Heart left ventricle (tissue), 16 donors: Measurements from ENCODE around the gene CCDC154. TPM values are rescaled to one million over a fixed set of nuclear protein-coding genes. Genes with fewer than 3 reads are reported as not detected.

ENCODE experiments used
- ATAC-seq, 4 donors: fragments of 200-7000 bp; cut with Tn5 transposase; one replicate each; pipeline ENCODE4 v1.9.1; 2020 to 2022; ENCODE audit warnings: moderate library complexity in 4 of 4, mild to moderate bottlenecking in 3 of 4, moderate number of reproducible peaks in 1 of 4
- DNase-seq, 5 donors: peaks; one replicate each; pipeline ENCODE4 v3.0.0-alpha.2; 2020
- H3K27ac ChIP-seq, 12 donors: fragments of 200-600 bp; sonication (generic) in 4 of 12; one replicate each; pipeline versions ENCODE4 v1.5.0 to v1.8.0; 2016 to 2022; ENCODE audit warnings: mild to moderate bottlenecking in 2 of 12
- H3K27me3 ChIP-seq, 9 donors: fragments of 200-600 bp; sonication (generic) in 2 of 9; one replicate each; pipeline versions ENCODE4 v1.5.1 to v1.8.0; 2016 to 2022; ENCODE audit warnings: mild to moderate bottlenecking in 3 of 9
- H3K36me3 ChIP-seq, 9 donors: fragments of 200-600 bp; sonication (generic) in 2 of 9; one replicate each; pipeline versions ENCODE4 v1.5.0 to v1.8.0; 2018 to 2022; ENCODE audit warnings: mild to moderate bottlenecking in 2 of 9
- H3K4me1 ChIP-seq, 12 donors: fragments of 200-600 bp; sonication (generic) in 4 of 12; one replicate each; pipeline versions ENCODE4 v1.5.0 to v1.8.0; 2016 to 2022; ENCODE audit warnings: mild to moderate bottlenecking in 3 of 12
- H3K4me3 ChIP-seq, 12 donors: fragments of 200-600 bp; sonication (generic) in 4 of 12; one replicate each; pipeline versions ENCODE4 v1.5.0 to v1.8.0; 2017 to 2022; ENCODE audit warnings: mild to moderate bottlenecking in 9 of 12, moderate library complexity in 4 of 12
- H3K9me3 ChIP-seq, 12 donors: fragments of 200-600 bp; sonication (generic) in 4 of 12; one replicate each; pipeline versions ENCODE4 v1.5.0 to v1.8.0; 2016 to 2022; ENCODE audit warnings: mild to moderate bottlenecking in 1 of 12
- POLR2A ChIP-seq, 2 donors: fragments of 450-650 bp; IDR thresholded peaks; one replicate each; pipeline ENCODE4 v1.6.1; 2017; ENCODE audit warnings: antibody characterized with exemption in 2 of 2, mild to moderate bottlenecking in 2 of 2, moderate library complexity in 2 of 2
- WGBS, 4 donors: extraction: QIAGEN DNeasy Blood & Tissue Kit in 2 of 4; methylation state at CpG; one replicate each; pipeline versions ENCODE4 v1.1.5 to v1.1.7; 2013 to 2018; 5-methylcytosine and 5-hydroxymethylcytosine counted together
- intact Hi-C, 10 donors: fragments of 100-400 bp; cut with DNase I; formaldehyde crosslinking; loops; one replicate each; pipeline versions ENCODE4 v1.11.1 to v1.14.2; 2022
- polyA plus RNA-seq, 2 donors: library from polyadenylated mRNA; stranded (reverse); fragments of 200-250 nt; gene quantifications; one replicate each; pipeline ENCODE4 v1.2.3, GENCODE V29; 2013
- total RNA-seq, 9 donors: library from RNA; depleted of rRNA in 2 of 9; stranded (reverse); fragments of >200 nt in 2 of 9; fragmentation: NEBNext Ultra II Directional in 3 of 9; extraction: Animal tissue kit (Norgen Biotek cat#: 25700) in 3 of 9; gene quantifications; one replicate each; pipeline versions ENCODE4 v1.1.0 to v1.2.4, GENCODE V29; 2016 to 2023
- TF ChIP-seq, protein P1 (sequence below), 12 donors: fragments of 200-600 bp; sonication (generic) in 4 of 12; IDR thresholded peaks; one replicate each; pipeline versions ENCODE4 v1.5.0 to v1.8.0; 2018 to 2022; ENCODE audit warnings: antibody characterized with exemption in 12 of 12, mild to moderate bottlenecking in 5 of 12
- donor health status: ischemic (EF 13 %, LVEDD 7.1; RV severe dilation, severe dysfunction).
- donor health status: healthy with polysubstance abuse.
- donor health status: DM: no; HTN: yes; CAD: no.
- donor health status: DM: no; HTN: no; CAD: no.
- donor health status: ischemic (EF 25% LVEDD 6.9; RV normal size, moderate dysfunction).
- donor health status: ischemic (EF 25% LVEDD 5.7; RV mildly dilated, moderate dysfunction).
- donor health status: healthy.
- donor health status: DM: yes; HTN: yes; CAD: no.
- donor health status: ischemic (EF 35%, LVEDD 5.7; RV mildly dilated, moderate dysfunction).
- donor health status: nonischemic (EF 11% LVEDD 7.7; RV severe dilation, severe dysfunction).
- donor health status: DM: yes; HTN: yes; CAD: no.
- donor health status: PGD.
- donor health status: ischemic (EF 29% LVEDD 5.4; RV normal size, mild dysfunction).
- donor health status: nonischemic (EF 23%, LVEDD 6.1; RV moderate dilation, normal function).

CCDC154 gene
- total and polyA plus RNA-seq, 11 donors = 0.14 to 1.5 (median 0.68) TPM; not detected in 2

DNA sequence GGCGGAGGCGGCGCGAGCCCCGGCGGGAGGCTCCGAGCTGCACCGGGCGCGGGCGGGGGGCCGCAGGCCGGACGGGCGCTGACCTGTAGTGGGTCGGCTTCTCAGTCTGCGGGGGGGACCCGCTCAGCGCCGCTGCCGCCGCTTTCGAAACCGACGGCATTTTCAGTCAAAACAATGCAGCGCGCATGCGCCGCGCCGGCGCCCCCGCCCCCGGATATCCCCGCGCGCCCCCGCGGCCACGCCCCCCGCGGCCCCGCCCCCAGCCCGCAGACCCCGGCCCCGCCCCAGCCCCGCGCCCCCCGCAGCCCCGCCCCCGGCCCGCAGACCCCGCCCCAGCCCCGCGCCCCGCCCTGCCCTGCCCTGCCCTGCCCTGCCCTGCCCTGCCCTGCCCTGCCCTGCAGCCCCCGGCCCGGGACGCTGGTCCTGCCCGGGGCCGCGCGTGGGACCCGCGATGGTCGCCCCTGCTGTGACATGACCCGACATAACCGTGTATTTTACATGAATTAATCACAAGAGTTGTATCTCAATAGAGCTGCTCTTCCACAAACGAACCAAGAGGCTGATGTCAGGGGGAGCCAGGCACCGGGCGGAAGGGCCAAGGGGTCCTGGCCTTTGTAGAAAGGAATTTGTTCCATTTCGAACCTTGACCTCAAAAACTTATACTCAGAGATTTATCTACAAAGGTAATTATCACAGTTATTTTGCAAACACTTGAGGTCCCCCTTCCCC lies 29.7 kb downstream of the CCDC154 start, which contains the start of gene UNKL:
TSS of gene UNKL (minus strand) at position 173 of the 729 bp plus-strand sequence. CDS start at position 160, 13 bp downstream.
- DNase-seq (peak; percentile 79 to 93 (median 83)), ATAC-seq (peak in 3 of 4 donors; percentile 48 to 58 (median 49))
- Histone ChIP-seq H3K27me3 (no peaks in the 10 kb centered on the region), H3K36me3 (peaks cover 0 to 31% (median 5%) of the 10 kb centered on the region in 9 donors), H3K4me1 (peaks cover 3 to 30% (median 17%) of the 10 kb centered on the region in 12 donors), H3K4me3 (peak within 1 kb of the TSS; percentile 74 to 98 (median 96)), H3K9me3 (no peaks in the 10 kb centered on the region), H3K27ac (peak within 1 kb of the TSS; percentile 47 to 90 (median 84))
- intact Hi-C loops = loop anchor here in 3 of 10 donors (5.0 to 10.0 kb wide), 2 partner anchors 107 to 110 kb away; partner anchors contain the start of gene UBE2I (in 3 of the 3)
- TF ChIP-seq, protein P1, sequence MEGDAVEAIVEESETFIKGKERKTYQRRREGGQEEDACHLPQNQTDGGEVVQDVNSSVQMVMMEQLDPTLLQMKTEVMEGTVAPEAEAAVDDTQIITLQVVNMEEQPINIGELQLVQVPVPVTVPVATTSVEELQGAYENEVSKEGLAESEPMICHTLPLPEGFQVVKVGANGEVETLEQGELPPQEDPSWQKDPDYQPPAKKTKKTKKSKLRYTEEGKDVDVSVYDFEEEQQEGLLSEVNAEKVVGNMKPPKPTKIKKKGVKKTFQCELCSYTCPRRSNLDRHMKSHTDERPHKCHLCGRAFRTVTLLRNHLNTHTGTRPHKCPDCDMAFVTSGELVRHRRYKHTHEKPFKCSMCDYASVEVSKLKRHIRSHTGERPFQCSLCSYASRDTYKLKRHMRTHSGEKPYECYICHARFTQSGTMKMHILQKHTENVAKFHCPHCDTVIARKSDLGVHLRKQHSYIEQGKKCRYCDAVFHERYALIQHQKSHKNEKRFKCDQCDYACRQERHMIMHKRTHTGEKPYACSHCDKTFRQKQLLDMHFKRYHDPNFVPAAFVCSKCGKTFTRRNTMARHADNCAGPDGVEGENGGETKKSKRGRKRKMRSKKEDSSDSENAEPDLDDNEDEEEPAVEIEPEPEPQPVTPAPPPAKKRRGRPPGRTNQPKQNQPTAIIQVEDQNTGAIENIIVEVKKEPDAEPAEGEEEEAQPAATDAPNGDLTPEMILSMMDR (IDR thresholded peaks at IDR 0.05) = no peak
- no peak for TF ChIP-seq POLR2A (IDR thresholded peaks at IDR 0.05)
- 2 to 19% (median 6%) methylated on average over 7 to 72 of the region's 72 CpGs for WGBS, 4 donors

DNA sequence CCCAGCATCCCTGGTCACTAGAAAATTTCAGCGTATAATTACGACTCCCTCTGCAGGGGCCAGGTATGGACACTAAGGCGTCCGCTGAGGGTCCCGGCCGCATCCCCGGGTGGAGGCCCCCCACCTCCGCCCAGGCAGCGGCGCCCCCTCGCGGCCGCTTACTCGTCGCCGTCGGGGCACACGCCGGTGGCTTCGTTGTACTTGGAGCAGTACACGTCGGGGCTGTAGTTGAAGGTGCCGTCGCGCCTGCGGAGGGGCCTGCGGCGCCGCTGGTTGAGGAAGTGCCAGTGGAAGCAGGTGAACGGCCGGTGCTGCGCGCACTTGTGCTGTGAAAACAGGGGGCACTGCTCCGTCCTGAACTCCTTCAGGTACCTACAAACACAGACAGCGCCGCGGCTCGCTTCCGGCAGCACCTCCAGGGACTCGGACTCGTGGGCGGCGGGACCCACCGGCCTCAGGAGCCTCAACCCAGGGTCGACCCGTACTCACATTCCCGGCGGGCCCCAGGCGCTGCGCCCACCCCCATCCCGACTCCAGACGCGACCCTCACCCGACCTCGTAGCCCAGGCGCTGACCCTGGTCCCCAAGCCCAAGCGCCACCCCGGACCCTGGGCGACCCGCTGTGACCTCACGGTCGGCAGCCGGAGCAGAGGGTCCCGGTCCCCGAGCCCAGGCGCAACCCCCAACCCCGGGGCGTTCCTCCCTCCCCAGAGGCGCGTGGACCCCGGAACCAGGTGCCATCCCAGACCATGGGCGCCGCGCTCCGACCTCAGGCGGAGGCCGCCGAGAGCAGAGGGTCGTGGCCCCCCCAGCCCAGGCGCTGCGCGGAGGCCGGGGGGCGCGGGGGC lies 30.4 kb downstream of the CCDC154 start:
- intact Hi-C loops = loop anchor here in 3 of 10 donors (5.0 to 10.0 kb wide), 2 partner anchors 107 to 109 kb away; partner anchors contain the start of gene UBE2I (in 3 of the 3)
- ATAC-seq (peak in 3 of 4 donors; percentile 36 to 43 (median 39)), DNase-seq (peak in 3 of 5 donors; percentile 43 to 82 (median 65))
- H3K27ac ChIP-seq = peak overlapping the region; percentile 47 to 90 (median 84)
- H3K4me1 ChIP-seq = peaks cover 0 to 24% (median 11%) of the 10 kb centered on the region in 12 donors
- WGBS, 4 donors = 3 to 12% (median 4%) methylated on average over 29 to 85 of the region's 85 CpGs
- no peaks in the 10 kb centered on the region for H3K9me3 ChIP-seq
- TF ChIP-seq, protein P1 (IDR thresholded peaks at IDR 0.05) = peak; percentile 39 to 73 (median 60)
- TF ChIP-seq POLR2A (IDR thresholded peaks at IDR 0.05) = no peak
- no peaks in the 10 kb centered on the region for H3K27me3 ChIP-seq
- H3K36me3 ChIP-seq = peaks cover 0 to 34% (median 5%) of the 10 kb centered on the region in 9 donors
- peak overlapping the region; percentile 74 to 98 (median 96) for H3K4me3 ChIP-seq

DNA sequence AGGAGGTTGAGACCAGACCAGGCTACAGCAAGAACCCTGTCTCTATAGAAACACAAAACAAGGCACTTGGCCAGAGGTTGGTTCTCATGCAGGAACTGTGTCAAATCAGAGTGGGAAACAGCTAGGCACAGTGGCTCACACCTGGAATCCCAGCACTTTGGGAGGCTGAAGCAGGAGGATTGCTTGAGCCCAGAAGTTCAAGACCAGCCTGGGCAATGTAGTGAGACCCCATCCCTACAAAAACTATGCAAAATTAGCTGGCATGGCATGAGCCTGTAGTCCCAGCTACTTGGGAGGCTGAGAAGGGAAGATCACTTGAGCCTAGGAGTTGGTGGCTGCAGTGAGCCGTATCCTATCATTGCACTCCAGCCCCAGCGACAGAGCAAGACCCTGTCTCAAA lies 31.5 kb downstream of the CCDC154 start:
- Histone ChIP-seq H3K27ac (no peak overlapping the region), H3K4me1 (peaks cover 0 to 31% (median 16%) of the 10 kb centered on the region in 12 donors), H3K9me3 (no peaks in the 10 kb centered on the region), H3K4me3 (no peak overlapping the region), H3K27me3 (no peaks in the 10 kb centered on the region), H3K36me3 (peaks cover 0 to 31% (median 5%) of the 10 kb centered on the region in 9 donors)
- ATAC-seq (no peak), DNase-seq (no peak)
- WGBS, 4 donors = 70 to 90% (median 80%) methylated on average over 2 of the region's 2 CpGs
- TF ChIP-seq, protein P1 (IDR thresholded peaks at IDR 0.05) = no peak
- TF ChIP-seq POLR2A (IDR thresholded peaks at IDR 0.05) = no peak
- intact Hi-C loops = loop anchor here in 3 of 10 donors (5.0 to 10.0 kb wide), 2 partner anchors 106 to 108 kb away; partner anchors contain the start of gene UBE2I (in 3 of the 3)
